Measurements from ENCODE around the gene CCDC71L. TPM values are rescaled to one million over a fixed set of nuclear protein-coding genes. Genes with fewer than 3 reads are reported as not detected.

The CCDC71L gene
- total RNA-seq, 1 donor from 2014 or later, result 108 TPM

DNA sequence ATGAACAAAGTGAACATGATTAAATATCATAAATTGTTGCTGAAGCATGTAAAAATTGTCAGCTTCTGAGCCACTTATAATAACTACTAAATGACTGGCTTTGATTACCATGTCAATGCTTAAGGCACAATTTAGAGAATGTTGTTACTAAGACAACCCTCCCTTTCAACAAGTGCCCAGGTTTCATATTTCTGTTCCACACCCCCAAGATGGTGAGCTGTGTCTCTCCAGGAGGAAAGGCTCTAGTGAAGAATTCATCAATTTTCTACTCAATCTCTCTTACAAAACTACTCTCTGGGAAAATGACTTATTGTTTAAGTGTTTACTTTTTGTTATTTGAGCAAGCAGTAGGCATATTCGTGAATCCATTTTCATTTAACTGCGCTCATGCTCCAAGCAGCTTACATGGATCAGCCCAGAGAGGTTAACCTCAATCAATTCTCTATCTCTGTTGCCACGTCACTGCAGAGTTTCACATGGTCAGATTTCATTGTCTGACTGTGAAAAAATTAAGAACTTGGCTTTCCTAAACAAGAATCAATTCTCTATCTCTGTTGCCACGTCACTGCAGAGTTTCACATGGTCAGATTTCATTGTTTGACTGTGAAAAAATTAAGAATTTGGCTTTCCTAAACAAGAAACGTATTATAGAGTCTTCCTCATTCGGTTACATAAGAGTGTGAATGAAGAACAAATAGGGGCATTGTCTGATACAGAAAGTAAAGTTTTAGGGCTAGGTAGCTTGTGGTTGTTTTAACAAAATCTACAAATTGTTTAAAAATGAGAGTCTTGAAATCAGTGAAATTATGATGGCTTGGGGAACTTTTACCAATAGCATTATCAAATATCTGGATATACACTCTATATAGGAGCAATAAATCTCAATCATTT is 49.7 kb downstream of the CCDC71L start:
- DNase-seq (ENCODE audit: low spot score in 2 of 2) (no peak), FAIRE-seq (no peak)

DNA sequence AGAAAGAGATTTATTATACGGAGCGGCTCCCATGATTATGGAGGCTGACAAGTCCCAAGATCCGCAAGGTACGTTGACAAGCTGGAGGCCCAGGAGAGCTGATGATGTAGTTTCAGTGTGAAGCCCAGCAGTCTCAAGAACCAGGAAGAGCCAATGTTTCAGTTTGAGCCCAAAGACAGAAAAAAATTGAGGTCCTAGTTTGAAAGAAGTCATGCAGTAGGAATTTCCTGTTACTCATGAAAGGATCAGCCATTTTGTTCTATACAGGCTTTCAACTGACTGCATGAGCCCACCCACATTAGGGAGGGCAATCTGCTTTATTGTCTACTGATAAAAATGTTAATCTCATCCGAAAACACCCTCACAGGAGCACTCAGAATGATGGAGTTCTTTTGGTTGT is 51.5 kb downstream of the CCDC71L start:
- DNase-seq (ENCODE audit: low spot score in 2 of 2) (no peak), FAIRE-seq (no peak)

DNA sequence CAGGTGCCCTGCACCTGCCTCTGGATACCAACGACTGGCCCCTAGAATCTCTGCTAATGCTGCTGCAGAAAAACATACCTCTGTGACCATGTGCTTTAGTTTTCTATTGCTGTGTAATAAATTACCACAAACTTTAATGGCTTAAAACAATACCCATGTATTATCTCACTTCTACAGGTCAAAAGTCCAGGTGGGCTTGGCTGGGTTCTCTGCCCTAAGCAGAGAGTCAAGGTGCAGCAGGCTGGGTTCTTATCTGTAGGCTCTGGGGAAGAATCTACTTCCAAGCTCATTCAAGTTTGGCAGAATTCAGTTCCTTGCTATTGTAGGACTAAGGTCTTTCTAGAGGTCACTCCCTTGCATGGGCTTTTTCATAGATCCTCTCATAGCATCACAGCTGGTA is 52.3 kb downstream of the CCDC71L start:
- FAIRE-seq, result no peak

More for the DNA sequence above, 52.3 kb downstream of the CCDC71L start:
- no peak for DNase-seq (ENCODE audit: low spot score in 2 of 2)

Other genes starting within 250 kb of the CCDC71L start
- 1.6 TPM for gene PIK3CG, start 204.1 kb upstream of the CCDC71L start, total RNA-seq

Measured in frontal cortex (tissue), 4 donors.